Endothelial cell of umbilical vein (primary cell): Measurements from ENCODE around the gene ZNF775.

Experiments
- CTCF ChIP-seq, 2 donors: IDR thresholded peaks; 1 replicate in 1 of 2; 2 replicates in 1 of 2; pipeline ENCODE4 v1.5.1; 2011; ENCODE audit warnings: low read length in 2 of 2, mild to moderate bottlenecking in 2 of 2, moderate library complexity in 2 of 2, control low read depth in 1 of 2, inconsistent platforms in 1 of 2, low read depth in 1 of 2; ENCODE audit not compliant: insufficient read depth in 1 of 2; ENCODE audit errors: extremely low read depth in 1 of 2
- EZH2 ChIP-seq: IDR thresholded peaks from 2 replicates; pipeline ENCODE4 v1.6.1; 2012; ENCODE audit warnings: borderline replicate concordance, low read depth, mild to moderate bottlenecking, moderate library complexity, low read length, inconsistent platforms; ENCODE audit not compliant: severe bottlenecking
- FOS ChIP-seq: IDR thresholded peaks from 2 replicates; pipeline ENCODE4 v1.6.1; 2011; ENCODE audit warnings: mild to moderate bottlenecking, low read length, moderate library complexity, borderline replicate concordance; ENCODE audit not compliant: insufficient read depth
- JUN ChIP-seq: IDR thresholded peaks from 2 replicates; pipeline ENCODE4 v1.6.1; 2011; ENCODE audit warnings: borderline replicate concordance, low read depth; ENCODE audit not compliant: insufficient read length, insufficient read depth
- MAX ChIP-seq: IDR thresholded peaks from 2 replicates; pipeline ENCODE4 v1.6.1; 2011; ENCODE audit not compliant: insufficient read depth, insufficient read length
- MYC ChIP-seq: IDR thresholded peaks from one replicate; pipeline ENCODE4 v1.6.1; 2011; ENCODE audit warnings: mild to moderate bottlenecking, low read depth, low read length
- POLR2A ChIP-seq: IDR thresholded peaks from 2 replicates; pipeline ENCODE4 v1.6.1; 2012; ENCODE audit warnings: low read depth, mild to moderate bottlenecking, control low read depth, low read length
- POLR2AphosphoS5 ChIP-seq: IDR thresholded peaks from 2 replicates; pipeline ENCODE4 v1.6.1; 2012; ENCODE audit warnings: low read depth, mild to moderate bottlenecking, control low read depth, low read length, moderate library complexity; ENCODE audit not compliant: insufficient read depth

GRCh38 chr7:150365673-150366398 lies 13.3 kb upstream of the ZNF775 start:
- TF ChIP-seq CTCF (IDR thresholded peaks at IDR 0.05; ENCODE audit: extremely low read depth in 1 of 2, insufficient read depth in 1 of 2, low read depth in 1 of 2, low read length in 2 of 2) (no peak), POLR2A (no peak), JUN (no peak), POLR2AphosphoS5 (no peak), MAX (no peak), EZH2 (no peak), FOS (no peak), MYC (no peak)
